Panc1 (cell line): ENCODE data around the gene CROCC2.

Experiments
- CTCF ChIP-seq: fragments of 450-650 bp; IDR thresholded peaks from 2 replicates; pipeline ENCODE4 v1.5.1; 2017; ENCODE audit warnings: mild to moderate bottlenecking
- POLR2AphosphoS5 ChIP-seq: IDR thresholded peaks from 2 replicates; pipeline ENCODE4 v1.6.1; 2012; ENCODE audit warnings: mild to moderate bottlenecking, low read depth, low read length, moderate library complexity
- REST ChIP-seq, 2 experiments: IDR thresholded peaks; 2 replicates each; pipeline ENCODE4 v1.6.1; 2011 to 2012; ENCODE audit warnings: low read depth in 2 of 2, control low read depth in 1 of 2, low read length in 1 of 2, mild to moderate bottlenecking in 1 of 2, moderate library complexity in 1 of 2; ENCODE audit not compliant: insufficient read depth in 1 of 2
- TCF7L2 ChIP-seq: IDR thresholded peaks from 2 replicates; pipeline ENCODE4 v1.6.1; 2011; ENCODE audit warnings: mild to moderate bottlenecking, low read depth, low read length, inconsistent platforms

GRCh38 chr2:240966457-240966905, 60.3 kb downstream of the CROCC2 start:
- TF ChIP-seq CTCF (no peak), TCF7L2 (no peak), POLR2AphosphoS5 (no peak), REST (IDR thresholded peaks at IDR 0.05; ENCODE audit: insufficient read depth in 1 of 2, low read depth in 2 of 2, low read length in 1 of 2) (no peak)
